Activated CD4-positive, alpha-beta T cell treated with anti-CD3 and anti-CD28 coated beads, Interleukin-2, amount 10 ng/mL, durations not matched to agents 7 days and 5 days (primary cell): ENCODE data around the gene CADM1. TPM values are rescaled to one million over a fixed set of nuclear protein-coding genes. Genes with fewer than 3 reads are reported as not detected.

Experiments used
- CTCF ChIA-PET: fragments of 350-600 bp; sonication (Branson Sonifier 250); formaldehyde crosslinking; loops from one replicate; lab custom pipeline; 2021; ENCODE audit warnings: antibody characterized with exemption; lab: Charles Lee
- POLR2A ChIA-PET: fragments of 350-600 bp; sonication (Branson Sonifier 250); formaldehyde crosslinking; loops from one replicate; lab custom pipeline; 2021; ENCODE audit warnings: antibody characterized with exemption; lab: Charles Lee
- DNase-seq: peaks from one replicate; pipeline ENCODE4 v3.0.0-alpha.2; 2020
- H3K27ac Mint-ChIP-seq: one replicate; pipeline ENCODE4 v1.8.0; 2021; ENCODE audit warnings: mild to moderate bottlenecking, moderate library complexity, mixed read lengths
- H3K27me3 Mint-ChIP-seq: one replicate; pipeline ENCODE4 v1.8.0; 2021; ENCODE audit warnings: mixed read lengths
- H3K36me3 Mint-ChIP-seq: one replicate; pipeline ENCODE4 v1.8.0; 2021; ENCODE audit warnings: low read depth, mixed read lengths
- H3K4me1 Mint-ChIP-seq: one replicate; pipeline ENCODE4 v1.8.0; 2021; ENCODE audit warnings: mixed read lengths
- H3K4me3 Mint-ChIP-seq: one replicate; pipeline ENCODE4 v1.8.0; 2021; ENCODE audit warnings: mild to moderate bottlenecking, moderate library complexity, mixed read lengths
- H3K9me3 Mint-ChIP-seq: one replicate; pipeline ENCODE4 v1.8.0; 2021; ENCODE audit warnings: mixed read lengths
- total RNA-seq, 2 experiments: library from RNA; stranded (reverse); gene quantifications; one replicate each; pipeline ENCODE4 v1.2.3, GENCODE V29; 2021

Gene CADM1
- total RNA-seq, 2 experiments from 2014 or later: 0.52 to 0.92 TPM

GRCh38 chr11:115463606-115464005 lies 40.6 kb downstream of the CADM1 start:
- ChIA-PET CTCF (interaction anchor here (1.2 kb wide), 1 partner anchor 71 kb away, joined by 3 read pairs; no protein-coding TSS in a partner anchor), POLR2A (no interaction called here)
- Mint-ChIP-seq H3K36me3 (no peaks in the 10 kb centered on the region), H3K4me3 (no peak overlapping the region), H3K27ac (no peak overlapping the region), H3K27me3 (no peaks in the 10 kb centered on the region), H3K4me1 (no peaks in the 10 kb centered on the region), H3K9me3 (no peaks in the 10 kb centered on the region)
- no peak for DNase-seq

GRCh38 chr11:115462757-115463156 lies 41.5 kb downstream of the CADM1 start:
- Mint-ChIP-seq H3K4me3 (no peak overlapping the region), H3K27me3 (no peaks in the 10 kb centered on the region), H3K27ac (no peak overlapping the region), H3K36me3 (no peaks in the 10 kb centered on the region), H3K4me1 (no peaks in the 10 kb centered on the region), H3K9me3 (no peaks in the 10 kb centered on the region)
- no peak for DNase-seq
- ChIA-PET POLR2A (no interaction called here), CTCF (interaction anchor here (1.2 kb wide), 1 partner anchor 72 kb away, joined by 3 read pairs; no protein-coding TSS in a partner anchor)

GRCh38 chr11:115462004-115462541 lies 42.1 kb downstream of the CADM1 start:
- Mint-ChIP-seq H3K27ac (no peak overlapping the region), H3K9me3 (no peaks in the 10 kb centered on the region), H3K4me1 (no peaks in the 10 kb centered on the region), H3K27me3 (no peaks in the 10 kb centered on the region), H3K36me3 (no peaks in the 10 kb centered on the region), H3K4me3 (no peak overlapping the region)
- no peak for DNase-seq
- CTCF ChIA-PET: no interaction called here
- POLR2A ChIA-PET: no interaction called here

GRCh38 chr11:115460512-115460911 lies 43.7 kb downstream of the CADM1 start:
- Mint-ChIP-seq H3K9me3 (no peaks in the 10 kb centered on the region), H3K4me1 (no peaks in the 10 kb centered on the region), H3K36me3 (no peaks in the 10 kb centered on the region), H3K27me3 (no peaks in the 10 kb centered on the region), H3K27ac (no peak overlapping the region), H3K4me3 (no peak overlapping the region)
- POLR2A ChIA-PET: no interaction called here
- CTCF ChIA-PET: no interaction called here
- DNase-seq: no peak

GRCh38 chr11:115459563-115459962 lies 44.7 kb downstream of the CADM1 start:
- no peak overlapping the region for H3K27ac Mint-ChIP-seq
- no peak for DNase-seq
- H3K27me3 Mint-ChIP-seq: no peaks in the 10 kb centered on the region
- ChIA-PET CTCF (no interaction called here), POLR2A (no interaction called here)
- no peaks in the 10 kb centered on the region for H3K9me3 Mint-ChIP-seq
- H3K4me1 Mint-ChIP-seq: no peaks in the 10 kb centered on the region
- H3K4me3 Mint-ChIP-seq: no peak overlapping the region
- no peaks in the 10 kb centered on the region for H3K36me3 Mint-ChIP-seq

- no peak for DNase-seq
- CTCF ChIA-PET: no interaction called here
- no peak overlapping the region for H3K4me3 Mint-ChIP-seq
- no peaks in the 10 kb centered on the region for H3K36me3 Mint-ChIP-seq
- H3K27me3 Mint-ChIP-seq: no peaks in the 10 kb centered on the region
- H3K27ac Mint-ChIP-seq: no peak overlapping the region
- POLR2A ChIA-PET: no interaction called here
- no peaks in the 10 kb centered on the region for H3K9me3 Mint-ChIP-seq
- no peaks in the 10 kb centered on the region for H3K4me1 Mint-ChIP-seq
These were observed 45.3 kb downstream of the CADM1 start for GRCh38 chr11:115458877-115459276.

GRCh38 chr11:115456019-115456418 lies 48.2 kb downstream of the CADM1 start:
- H3K27me3 Mint-ChIP-seq: no peaks in the 10 kb centered on the region
- no peak for DNase-seq
- no peaks in the 10 kb centered on the region for H3K36me3 Mint-ChIP-seq
- CTCF ChIA-PET: no interaction called here
- no peaks in the 10 kb centered on the region for H3K9me3 Mint-ChIP-seq
- no peak overlapping the region for H3K27ac Mint-ChIP-seq
- H3K4me1 Mint-ChIP-seq: no peaks in the 10 kb centered on the region
- no peak overlapping the region for H3K4me3 Mint-ChIP-seq
- POLR2A ChIA-PET: no interaction called here

- POLR2A ChIA-PET: no interaction called here
- Mint-ChIP-seq H3K27ac (no peak overlapping the region), H3K4me1 (no peaks in the 10 kb centered on the region), H3K36me3 (no peaks in the 10 kb centered on the region), H3K4me3 (no peak overlapping the region), H3K27me3 (no peaks in the 10 kb centered on the region), H3K9me3 (no peaks in the 10 kb centered on the region)
- CTCF ChIA-PET: no interaction called here
- no peak for DNase-seq
These were observed 48.6 kb downstream of the CADM1 start for GRCh38 chr11:115455613-115456012.

- ChIA-PET CTCF (no interaction called here), POLR2A (no interaction called here)
- Mint-ChIP-seq H3K27me3 (no peaks in the 10 kb centered on the region), H3K4me1 (no peaks in the 10 kb centered on the region), H3K36me3 (no peaks in the 10 kb centered on the region), H3K9me3 (no peaks in the 10 kb centered on the region), H3K27ac (no peak overlapping the region), H3K4me3 (no peak overlapping the region)
- DNase-seq: no peak
These were observed 49.7 kb downstream of the CADM1 start for GRCh38 chr11:115454525-115454924.

GRCh38 chr11:115453693-115454490 lies 50.3 kb downstream of the CADM1 start:
- CTCF ChIA-PET: interaction anchor here (0.9 kb wide), 1 partner anchor 21 kb away, joined by 3 read pairs; no protein-coding TSS in a partner anchor
- no peaks in the 10 kb centered on the region for H3K27me3 Mint-ChIP-seq
- H3K4me1 Mint-ChIP-seq: no peaks in the 10 kb centered on the region
- no peak overlapping the region for H3K27ac Mint-ChIP-seq
- no peak for DNase-seq
- H3K36me3 Mint-ChIP-seq: no peaks in the 10 kb centered on the region
- H3K9me3 Mint-ChIP-seq: no peaks in the 10 kb centered on the region
- no peak overlapping the region for H3K4me3 Mint-ChIP-seq
- POLR2A ChIA-PET: no interaction called here

GRCh38 chr11:115452241-115452640 lies 52.0 kb downstream of the CADM1 start:
- DNase-seq: no peak
- no peak overlapping the region for H3K4me3 Mint-ChIP-seq
- H3K27ac Mint-ChIP-seq: no peak overlapping the region
- H3K36me3 Mint-ChIP-seq: no peaks in the 10 kb centered on the region
- POLR2A ChIA-PET: no interaction called here
- CTCF ChIA-PET: interaction anchor here (0.6 kb wide), 1 partner anchor 1774 kb away, joined by 3 read pairs; no protein-coding TSS in a partner anchor
- H3K27me3 Mint-ChIP-seq: no peaks in the 10 kb centered on the region
- H3K4me1 Mint-ChIP-seq: no peaks in the 10 kb centered on the region
- peaks cover 8% of the 10 kb centered on the region for H3K9me3 Mint-ChIP-seq

- CTCF ChIA-PET: no interaction called here
- Mint-ChIP-seq H3K27ac (no peak overlapping the region), H3K4me3 (no peak overlapping the region), H3K9me3 (peaks cover 13% of the 10 kb centered on the region), H3K36me3 (no peaks in the 10 kb centered on the region), H3K4me1 (no peaks in the 10 kb centered on the region), H3K27me3 (no peaks in the 10 kb centered on the region)
- POLR2A ChIA-PET: no interaction called here
- no peak for DNase-seq
These were observed 53.7 kb downstream of the CADM1 start for GRCh38 chr11:115450519-115450918.

- Mint-ChIP-seq H3K27me3 (no peaks in the 10 kb centered on the region), H3K4me3 (no peak overlapping the region), H3K9me3 (peaks cover 13% of the 10 kb centered on the region), H3K36me3 (no peaks in the 10 kb centered on the region), H3K27ac (no peak overlapping the region), H3K4me1 (no peaks in the 10 kb centered on the region)
- ChIA-PET CTCF (no interaction called here), POLR2A (no interaction called here)
- DNase-seq: no peak
These were observed 56.8 kb downstream of the CADM1 start for GRCh38 chr11:115447273-115447864.
